Right lung (tissue), 5 donors: ENCODE measurements around the gene C13orf46. TPM values are rescaled to one million over a fixed set of nuclear protein-coding genes. Genes with fewer than 3 reads are reported as not detected.

Experiments used
- DNase-seq, 2 donors: peaks; one replicate each; pipeline ENCODE4 v3.0.0-alpha.2; 2013
- polyA plus RNA-seq, 5 donors: library from polyadenylated mRNA; unstranded; fragments of 120-200 nt; gene quantifications; one replicate each; pipeline versions ENCODE4 v1.2.1 to v1.2.3, GENCODE V29; 2013; ENCODE audit warnings: inconsistent platforms in 1 of 5, low replicate concordance in 1 of 5; ENCODE audit not compliant: insufficient read length in 5 of 5, insufficient read depth in 1 of 5

The C13orf46 gene
- polyA plus RNA-seq, 5 donors = 0.18 to 0.48 (median 0.27) TPM

- no peak for DNase-seq
Measured at GRCh38 chr13:113956571-113956970, 17.3 kb downstream of the C13orf46 start.

- no peak for DNase-seq
Measured at GRCh38 chr13:113955691-113956090, 18.2 kb downstream of the C13orf46 start.

- no peak for DNase-seq
Measured at GRCh38 chr13:113955235-113955634, 18.6 kb downstream of the C13orf46 start.

GRCh38 chr13:113954046-113954835 is 19.6 kb downstream of the C13orf46 start:
- DNase-seq = no peak

GRCh38 chr13:113953561-113953960 is 20.3 kb downstream of the C13orf46 start:
- DNase-seq = no peak

GRCh38 chr13:113952983-113953520 is 20.8 kb downstream of the C13orf46 start:
- no peak for DNase-seq

GRCh38 chr13:113952151-113952982 is 21.5 kb downstream of the C13orf46 start:
- no peak for DNase-seq

GRCh38 chr13:113951246-113951999 is 22.5 kb downstream of the C13orf46 start:
- DNase-seq = peak in 1 of 2 donors; percentile 55

- no peak for DNase-seq
Measured at GRCh38 chr13:113950451-113951245, 23.2 kb downstream of the C13orf46 start.

- DNase-seq = no peak
Measured at GRCh38 chr13:113949546-113949945, 24.3 kb downstream of the C13orf46 start.

GRCh38 chr13:113948034-113948742 is 25.7 kb downstream of the C13orf46 start:
- DNase-seq = no peak

- no peak for DNase-seq
Measured at GRCh38 chr13:113947311-113948033, 26.4 kb downstream of the C13orf46 start.

- no peak for DNase-seq
Measured at GRCh38 chr13:113946409-113947181, 27.3 kb downstream of the C13orf46 start.

- no peak for DNase-seq
Measured at GRCh38 chr13:113945857-113946408, 27.9 kb downstream of the C13orf46 start.

GRCh38 chr13:113943821-113944565 is 29.9 kb downstream of the C13orf46 start:
- DNase-seq = no peak

GRCh38 chr13:113942591-113943103 is 31.2 kb downstream of the C13orf46 start:
- no peak for DNase-seq

- no peak for DNase-seq
Measured at GRCh38 chr13:113941571-113942191, 32.2 kb downstream of the C13orf46 start.
